GM20000 (cell line): ENCODE results near the gene ASXL1.

ENCODE experiments used
- DNase-seq: peaks from one replicate; pipeline ENCODE4 v3.0.0; 2012; ENCODE audit warnings: low spot score
- TF ChIP-seq, protein P1 (sequence below): IDR thresholded peaks from 2 replicates; pipeline ENCODE4 v1.5.1; 2012; ENCODE audit warnings: mild to moderate bottlenecking, control low read depth; ENCODE audit errors: extremely low read depth, missing control alignments

ASXL1 gene

DNA sequence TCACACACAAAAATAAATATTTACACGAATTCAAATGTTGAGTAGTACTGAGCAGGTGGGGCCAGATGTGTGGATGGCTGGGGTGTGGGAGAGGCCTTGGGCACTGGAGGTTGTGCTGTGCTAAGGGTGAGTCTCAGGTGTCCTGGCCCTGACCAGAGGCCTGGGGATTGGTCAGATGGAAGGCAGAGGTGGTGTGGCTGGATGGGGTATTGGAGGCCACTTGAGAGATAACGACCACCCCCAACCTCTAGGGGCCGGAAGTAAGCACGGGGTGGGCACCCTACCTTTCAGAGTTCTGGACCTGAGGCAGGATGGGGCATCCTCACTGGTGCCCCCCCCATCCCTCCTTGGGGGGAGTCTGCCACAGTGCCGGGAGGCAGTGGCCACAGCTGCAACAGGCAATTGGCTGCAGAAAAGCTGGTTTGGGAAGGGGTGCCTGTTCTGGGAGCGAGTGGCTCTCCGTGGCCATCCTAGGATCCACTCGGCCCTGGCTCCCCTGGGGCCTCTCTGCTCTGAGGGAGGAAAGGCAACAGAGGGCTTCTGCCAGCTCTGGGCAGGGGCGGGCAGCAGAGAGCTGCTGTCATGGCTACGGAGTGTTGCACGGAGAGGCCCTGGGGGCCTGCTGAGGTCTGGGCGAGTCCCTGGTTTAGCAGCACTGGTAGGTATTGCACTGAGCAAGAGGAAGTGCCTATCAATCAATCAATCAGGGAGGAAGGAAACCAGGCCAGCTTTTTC lies 87.6 kb downstream of the ASXL1 start:
- TF ChIP-seq, protein P1, sequence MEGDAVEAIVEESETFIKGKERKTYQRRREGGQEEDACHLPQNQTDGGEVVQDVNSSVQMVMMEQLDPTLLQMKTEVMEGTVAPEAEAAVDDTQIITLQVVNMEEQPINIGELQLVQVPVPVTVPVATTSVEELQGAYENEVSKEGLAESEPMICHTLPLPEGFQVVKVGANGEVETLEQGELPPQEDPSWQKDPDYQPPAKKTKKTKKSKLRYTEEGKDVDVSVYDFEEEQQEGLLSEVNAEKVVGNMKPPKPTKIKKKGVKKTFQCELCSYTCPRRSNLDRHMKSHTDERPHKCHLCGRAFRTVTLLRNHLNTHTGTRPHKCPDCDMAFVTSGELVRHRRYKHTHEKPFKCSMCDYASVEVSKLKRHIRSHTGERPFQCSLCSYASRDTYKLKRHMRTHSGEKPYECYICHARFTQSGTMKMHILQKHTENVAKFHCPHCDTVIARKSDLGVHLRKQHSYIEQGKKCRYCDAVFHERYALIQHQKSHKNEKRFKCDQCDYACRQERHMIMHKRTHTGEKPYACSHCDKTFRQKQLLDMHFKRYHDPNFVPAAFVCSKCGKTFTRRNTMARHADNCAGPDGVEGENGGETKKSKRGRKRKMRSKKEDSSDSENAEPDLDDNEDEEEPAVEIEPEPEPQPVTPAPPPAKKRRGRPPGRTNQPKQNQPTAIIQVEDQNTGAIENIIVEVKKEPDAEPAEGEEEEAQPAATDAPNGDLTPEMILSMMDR, result no peak
- DNase-seq, result no peak

DNA sequence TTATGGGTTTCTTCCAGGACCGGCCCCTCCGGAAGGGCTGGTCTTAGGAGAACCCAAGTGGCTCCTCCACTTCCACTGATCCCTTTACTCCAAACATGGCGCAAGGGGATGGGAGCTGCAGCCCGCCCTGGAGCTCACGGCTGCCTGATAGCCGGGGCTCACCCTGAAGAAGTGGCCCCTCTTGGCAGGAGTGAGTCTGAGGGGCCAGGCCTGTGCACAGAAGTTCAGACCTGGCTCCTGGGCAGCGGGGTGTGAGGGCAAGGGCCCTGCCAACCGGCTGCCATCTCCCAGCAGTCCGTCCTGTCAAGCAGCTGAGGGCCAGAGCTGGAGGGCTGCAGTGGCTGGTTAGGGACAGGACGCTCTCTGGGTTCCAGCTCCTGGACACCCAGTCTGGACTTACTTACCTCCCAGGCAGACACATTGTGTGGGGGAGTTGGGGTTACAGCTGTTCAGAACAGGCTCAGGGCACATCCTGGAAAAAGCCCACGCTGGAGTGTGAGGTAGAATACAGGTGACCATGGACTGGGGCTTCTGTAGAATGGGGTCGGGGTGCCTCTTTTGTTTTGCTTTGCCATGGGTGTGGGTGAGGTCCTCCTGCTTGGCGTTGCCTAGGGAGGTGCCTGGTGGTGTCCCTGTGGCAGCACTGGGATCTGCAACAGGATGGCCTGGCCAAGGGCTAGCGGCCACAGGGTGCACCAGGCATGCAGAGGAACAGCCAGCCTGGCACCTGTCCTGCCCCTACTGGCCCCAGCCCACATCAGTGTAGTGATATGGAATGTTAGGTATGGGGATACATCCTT lies 88.4 kb downstream of the ASXL1 start:
- no peak for DNase-seq

DNA sequence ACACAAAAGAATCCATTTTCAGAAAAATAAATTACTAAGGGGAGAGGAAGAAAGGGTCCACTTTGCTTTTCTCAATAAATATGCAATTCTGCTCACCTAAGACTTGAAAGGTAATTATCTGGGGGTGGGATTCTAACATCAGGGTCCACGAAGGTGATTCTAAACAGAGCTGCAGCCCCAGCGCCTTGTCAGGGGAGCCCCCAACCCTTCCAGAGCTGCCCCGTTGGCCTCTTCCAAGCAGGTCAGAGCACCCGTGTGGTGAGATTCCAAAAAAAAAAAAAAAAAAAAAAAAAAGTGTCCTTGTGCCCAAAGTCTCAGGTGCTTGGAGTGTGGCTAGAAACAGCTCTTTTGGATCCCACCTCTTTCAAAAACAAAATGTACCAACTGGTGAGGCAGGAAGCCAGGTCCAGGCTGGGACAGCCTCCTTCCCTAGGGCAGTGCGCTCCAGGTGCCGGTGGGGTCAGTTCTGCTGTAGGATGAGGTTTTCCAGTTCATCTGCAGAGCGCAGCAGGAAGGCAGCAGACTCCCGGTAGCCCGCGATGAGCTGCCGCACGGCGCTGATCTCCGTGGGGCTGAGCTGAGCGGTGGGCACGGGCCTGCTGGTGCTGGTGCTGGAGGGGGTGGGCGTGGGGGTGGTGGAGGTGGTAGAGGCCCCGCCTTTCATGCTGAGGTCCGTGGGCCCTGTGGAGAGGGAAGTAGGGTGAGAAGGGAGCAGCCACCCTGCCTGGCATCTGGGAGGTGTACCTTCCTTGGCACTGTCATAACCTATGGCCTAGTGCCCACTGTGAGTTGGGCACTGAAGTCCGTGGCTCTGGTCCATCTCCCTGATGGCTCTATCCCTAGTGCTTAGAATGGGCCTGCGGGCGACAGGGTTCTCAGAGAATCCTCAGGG lies 89.3 kb downstream of the ASXL1 start:
- TF ChIP-seq, protein P1, result no peak
- DNase-seq, result no peak

More for the DNA sequence above, 88.4 kb downstream of the ASXL1 start:
- TF ChIP-seq, protein P1, result no peak

DNA sequence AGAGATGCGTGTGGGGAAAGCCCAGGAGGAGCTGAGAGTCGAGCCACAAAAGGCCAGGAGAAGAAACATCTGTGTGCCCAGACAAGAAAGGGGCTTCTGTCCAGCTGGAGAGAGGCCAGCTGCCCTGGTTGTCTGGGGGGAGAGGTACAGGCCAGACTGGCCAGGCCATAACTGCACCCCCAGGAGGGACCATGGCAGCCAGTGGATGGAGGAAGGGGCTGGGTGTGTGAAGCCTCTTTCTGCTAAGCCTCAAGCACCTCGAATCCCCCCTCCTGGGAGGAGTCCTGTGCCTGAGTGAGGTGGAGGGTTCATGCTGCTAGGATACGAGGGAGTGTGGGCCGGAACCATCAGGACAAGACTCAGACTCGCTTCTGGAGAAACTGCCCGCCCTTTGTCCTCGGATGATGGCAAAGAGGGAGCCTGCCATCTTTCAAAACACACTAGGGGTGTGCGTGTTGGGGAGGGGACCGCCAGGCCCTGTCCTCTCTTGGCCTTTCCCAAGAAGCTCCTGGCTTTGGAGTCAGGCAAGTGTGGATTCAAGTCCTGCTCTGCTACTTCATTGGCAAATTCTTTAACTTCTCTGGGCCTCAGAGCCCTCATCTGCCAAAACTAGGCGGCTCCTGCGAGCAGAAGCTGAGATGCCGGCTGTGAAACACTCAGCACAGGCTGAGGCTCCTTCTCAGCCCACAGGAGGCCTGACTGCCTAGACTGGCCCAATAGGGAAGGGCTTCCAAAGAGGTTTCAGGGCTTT lies 90.3 kb downstream of the ASXL1 start:
- DNase-seq, result no peak
- TF ChIP-seq, protein P1, result no peak

DNA sequence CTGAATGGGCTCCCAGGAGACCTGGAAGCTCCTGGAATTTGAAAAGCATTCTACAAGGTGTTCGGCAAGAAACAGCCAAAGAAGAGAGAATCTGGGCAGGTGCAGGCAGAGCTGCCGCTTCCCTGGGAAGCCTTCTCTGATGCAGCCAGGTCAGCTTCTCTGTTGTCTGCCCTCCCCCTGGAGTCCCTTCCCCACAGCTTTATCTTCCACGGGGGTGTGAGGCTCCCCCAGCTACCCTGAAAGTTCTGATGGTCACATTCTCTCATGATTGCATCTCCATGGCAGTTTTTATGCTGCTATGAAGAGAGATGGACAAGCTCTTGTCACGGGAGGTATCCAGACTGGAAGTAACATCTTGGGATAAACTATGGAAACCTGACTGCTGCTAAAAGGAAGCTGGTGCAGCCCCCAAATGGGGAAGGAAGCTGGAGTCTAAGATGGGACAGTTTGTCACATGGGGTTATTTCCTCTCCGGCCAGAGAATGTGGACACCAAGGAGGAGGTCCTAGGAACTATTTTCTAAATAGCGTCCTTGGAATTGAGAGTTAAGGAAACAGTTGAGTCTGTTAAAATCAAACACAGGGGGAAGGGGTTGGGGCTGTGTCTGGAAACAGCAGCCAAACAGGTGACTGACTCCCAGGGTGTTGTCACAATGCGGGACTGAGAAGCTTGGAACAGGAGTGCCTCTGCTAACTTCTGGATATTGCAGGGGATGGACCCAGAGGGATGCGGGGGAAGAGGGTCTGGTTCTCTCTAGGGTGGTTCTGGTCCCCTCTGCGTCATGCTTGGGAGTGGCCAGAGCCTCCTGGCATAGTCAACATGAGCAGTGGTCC lies 91.1 kb downstream of the ASXL1 start:
- TF ChIP-seq, protein P1, result no peak
- DNase-seq, result no peak

DNA sequence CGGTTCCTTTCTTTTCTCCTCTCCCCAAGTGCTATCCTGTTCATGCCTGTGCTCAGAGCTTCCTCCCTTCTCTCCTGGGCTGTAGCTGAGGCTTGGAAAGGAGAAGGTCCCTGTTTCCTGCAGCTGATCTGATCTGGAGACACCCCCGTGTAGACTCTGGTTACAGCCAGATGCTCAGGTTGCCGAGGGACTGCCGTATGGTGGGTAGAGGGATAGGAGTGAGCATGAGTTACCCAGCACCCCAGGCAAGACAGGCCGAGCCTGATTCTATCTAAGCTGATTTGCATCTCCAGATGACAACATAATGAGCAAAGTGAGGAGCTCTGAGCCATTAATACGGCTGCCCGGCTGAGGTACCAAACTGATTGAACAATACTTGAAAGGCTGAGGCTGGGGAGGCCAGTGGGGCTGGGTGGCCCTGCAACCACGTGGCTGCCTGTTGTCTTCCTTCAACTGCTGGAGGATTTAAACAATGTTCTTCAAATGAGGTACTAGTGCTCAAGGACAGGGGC lies 91.8 kb downstream of the ASXL1 start:
- TF ChIP-seq, protein P1, result no peak
- DNase-seq, result no peak
